IPS DF 19.7 (cell line): Measurements from ENCODE around the gene ARID1B.

Experiments used
- DNase-seq: peaks from one replicate; pipeline ENCODE4 v3.0.0-alpha.2; 2013; ENCODE audit warnings: low read depth, low spot score

ARID1B gene

GRCh38 chr6:157150076-157150475 is 372.9 kb downstream of the ARID1B start:
- no peak for DNase-seq

- no peak for DNase-seq
Observed at GRCh38 chr6:157151029-157151428, 373.9 kb downstream of the ARID1B start.

- DNase-seq = no peak
Observed at GRCh38 chr6:157151989-157152388, 374.8 kb downstream of the ARID1B start.

- DNase-seq = no peak
Observed at GRCh38 chr6:157152556-157152955, 375.4 kb downstream of the ARID1B start.

DNA sequence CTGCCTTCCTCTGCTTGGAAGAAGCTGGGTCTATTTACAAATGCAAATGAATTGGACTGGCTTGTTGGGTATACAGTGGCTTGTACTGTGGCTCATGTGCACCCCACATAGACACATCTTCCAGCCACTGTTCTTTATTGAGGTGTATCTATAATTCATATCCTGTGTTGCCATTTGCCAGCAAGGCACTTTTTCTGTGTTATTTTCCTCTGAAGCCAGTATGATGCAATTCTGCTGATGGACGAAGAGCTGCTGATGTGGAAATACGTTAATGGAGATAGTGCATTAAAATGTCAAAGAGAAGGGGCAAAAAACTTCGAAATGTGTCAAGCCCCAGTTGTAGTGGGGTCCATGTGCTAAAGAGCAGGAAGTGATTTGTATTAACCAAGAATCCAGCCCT is 378.6 kb downstream of the ARID1B start:
- DNase-seq = no peak

DNA sequence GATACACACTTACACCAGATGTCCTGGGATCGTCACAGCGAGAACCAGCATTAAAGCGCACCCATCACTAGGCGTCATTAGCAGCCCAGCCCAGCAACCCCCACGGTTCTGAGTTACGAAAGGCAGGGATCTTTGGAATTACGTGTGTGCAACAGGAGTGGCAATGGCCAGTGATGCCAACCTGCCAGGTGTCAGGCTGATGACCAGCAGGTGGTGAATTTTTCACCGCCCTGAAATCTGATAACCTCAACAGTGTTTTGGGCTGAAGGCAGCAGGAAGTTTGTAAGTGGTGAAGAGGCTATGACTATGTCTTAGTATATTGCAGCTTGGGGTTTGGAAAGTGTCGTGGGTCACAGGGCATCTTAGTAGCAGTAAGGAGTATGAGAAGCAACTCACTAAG is 380.1 kb downstream of the ARID1B start:
- no peak for DNase-seq

DNA sequence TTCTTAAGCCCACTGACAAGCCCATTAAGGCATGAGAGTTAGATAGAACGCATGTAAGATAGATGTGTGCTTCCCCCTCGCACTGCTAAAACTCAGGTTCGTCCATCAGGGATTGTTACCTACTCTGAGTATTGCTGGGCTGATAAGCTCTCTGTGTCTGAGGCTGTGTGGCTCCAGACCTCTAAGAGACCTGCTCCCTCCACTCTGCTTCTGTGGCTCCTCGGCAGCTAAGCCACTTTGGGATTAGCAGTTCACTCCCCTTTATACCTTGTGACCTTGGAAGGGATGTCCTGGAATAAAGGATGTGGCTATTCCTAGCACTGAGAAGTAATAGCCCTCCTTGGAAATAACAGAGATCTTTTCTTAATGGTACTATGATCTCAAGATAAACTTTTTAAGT is 381.3 kb downstream of the ARID1B start:
- no peak for DNase-seq

GRCh38 chr6:157158897-157159296 is 381.7 kb downstream of the ARID1B start:
- no peak for DNase-seq

GRCh38 chr6:157159348-157159747 is 382.2 kb downstream of the ARID1B start:
- no peak for DNase-seq

DNA sequence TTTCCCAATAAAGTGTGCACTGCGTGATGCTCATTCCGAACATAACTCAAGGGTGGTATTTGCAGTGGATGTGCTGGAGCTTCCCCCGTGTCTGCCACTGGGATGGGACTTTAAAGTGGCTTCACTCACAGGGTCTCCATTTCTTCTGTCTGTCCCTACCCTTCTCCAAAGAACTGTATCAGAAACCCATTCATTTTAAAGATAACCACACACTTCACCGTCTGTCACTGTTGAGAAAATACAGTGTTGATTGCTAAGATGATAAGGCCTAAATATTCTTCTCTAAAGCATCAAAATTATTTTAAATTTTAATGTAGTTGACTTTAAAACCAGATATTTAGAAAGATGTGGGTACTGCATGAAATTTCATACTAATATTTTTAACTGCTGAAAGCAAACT is 384.7 kb downstream of the ARID1B start:
- no peak for DNase-seq

GRCh38 chr6:157162766-157163433 is 385.7 kb downstream of the ARID1B start:
- DNase-seq = no peak

GRCh38 chr6:157163434-157164159 is 386.4 kb downstream of the ARID1B start:
- no peak for DNase-seq

DNA sequence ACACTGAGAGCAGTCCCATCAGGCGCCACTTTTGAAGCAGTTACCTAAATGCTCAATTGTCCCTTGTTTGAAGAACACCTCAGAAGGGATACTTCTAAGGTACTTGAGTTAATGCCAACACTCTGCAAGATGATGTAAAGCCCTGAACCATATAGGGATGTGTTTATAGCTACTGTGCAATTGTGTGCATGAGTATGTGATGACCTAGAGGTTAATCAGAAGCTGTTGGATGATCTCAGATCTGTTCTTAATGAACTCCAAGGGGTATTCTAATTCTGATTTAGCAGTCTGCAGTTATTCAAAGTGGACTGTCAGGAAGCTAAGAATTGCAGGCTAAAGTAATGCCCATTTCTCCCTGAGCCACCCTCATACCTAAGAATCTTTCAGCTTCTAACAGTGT is 387.8 kb downstream of the ARID1B start:
- DNase-seq = no peak

DNA sequence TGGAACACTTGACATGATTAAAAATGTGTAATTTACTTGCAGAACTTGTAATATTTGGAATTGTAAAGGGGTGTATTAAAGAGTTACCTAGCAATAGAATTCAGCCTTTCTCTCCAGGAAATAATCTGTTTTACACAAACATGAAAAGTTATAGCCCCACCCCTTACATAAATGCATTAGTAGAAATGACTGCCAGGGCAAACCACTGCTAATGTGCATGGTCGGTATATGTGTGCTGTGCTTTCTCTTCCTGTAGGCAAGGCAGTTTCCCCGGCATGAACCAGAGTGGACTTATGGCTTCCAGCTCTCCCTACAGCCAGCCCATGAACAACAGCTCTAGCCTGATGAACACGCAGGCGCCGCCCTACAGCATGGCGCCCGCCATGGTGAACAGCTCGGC is 389.6 kb downstream of the ARID1B start:
- DNase-seq = no peak

DNA sequence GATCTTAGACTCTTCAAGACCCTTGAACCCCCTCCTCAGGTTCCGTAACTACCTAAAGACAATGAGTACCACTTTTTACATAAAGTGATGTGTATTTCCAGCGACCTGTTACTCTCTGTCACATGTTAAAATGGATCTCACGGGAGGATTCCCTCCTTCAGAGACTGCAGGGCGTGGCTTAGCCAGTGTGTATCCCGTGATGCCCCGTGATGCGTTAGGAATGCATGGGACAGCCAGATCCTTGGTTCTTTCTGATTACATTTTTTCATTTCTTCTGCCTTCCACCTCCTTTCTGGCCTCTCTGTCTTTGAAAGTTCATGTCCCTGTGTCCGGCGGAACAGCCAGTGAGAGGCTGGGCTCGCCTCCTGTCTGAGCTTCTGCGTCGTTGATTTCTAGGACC is 390.7 kb downstream of the ARID1B start:
- no peak for DNase-seq

DNA sequence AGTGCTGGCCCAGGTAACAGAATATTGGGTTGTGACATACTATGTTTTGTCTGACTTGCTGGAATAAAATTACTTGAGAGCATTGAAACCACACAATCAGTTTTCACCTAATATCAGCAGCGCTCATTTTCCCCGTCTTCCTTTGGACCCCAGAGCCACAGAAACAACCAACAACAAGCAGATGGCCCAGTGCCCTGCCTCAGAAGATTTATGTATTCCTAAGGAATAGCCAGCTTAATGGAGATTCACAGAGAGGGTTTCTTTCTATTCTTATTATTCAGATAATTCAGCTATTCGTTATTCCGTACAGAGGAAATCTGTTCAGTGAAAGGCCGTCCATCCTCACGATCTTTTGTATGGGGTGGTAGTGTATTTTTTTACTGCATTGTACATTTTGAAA is 391.3 kb downstream of the ARID1B start:
- DNase-seq = no peak

DNA sequence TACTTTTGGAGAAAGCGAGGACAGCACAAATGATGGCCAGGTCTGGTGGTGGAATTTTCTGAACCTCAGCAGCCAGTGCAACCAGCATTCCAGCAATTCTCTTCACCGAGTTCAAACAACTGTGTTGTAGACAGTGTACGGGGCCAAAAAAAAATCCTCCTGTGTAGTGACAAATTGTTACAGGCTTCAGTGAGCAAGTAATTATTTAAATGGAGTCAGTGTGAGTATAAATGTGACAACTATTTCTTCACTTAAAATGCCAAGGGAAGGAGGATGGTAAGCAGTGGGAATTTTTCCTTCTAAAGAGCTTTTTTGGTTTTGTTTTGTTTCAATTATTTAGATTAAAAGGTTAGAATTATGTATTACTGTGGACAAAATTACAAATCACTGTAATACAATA is 392.0 kb downstream of the ARID1B start:
- DNase-seq = no peak

DNA sequence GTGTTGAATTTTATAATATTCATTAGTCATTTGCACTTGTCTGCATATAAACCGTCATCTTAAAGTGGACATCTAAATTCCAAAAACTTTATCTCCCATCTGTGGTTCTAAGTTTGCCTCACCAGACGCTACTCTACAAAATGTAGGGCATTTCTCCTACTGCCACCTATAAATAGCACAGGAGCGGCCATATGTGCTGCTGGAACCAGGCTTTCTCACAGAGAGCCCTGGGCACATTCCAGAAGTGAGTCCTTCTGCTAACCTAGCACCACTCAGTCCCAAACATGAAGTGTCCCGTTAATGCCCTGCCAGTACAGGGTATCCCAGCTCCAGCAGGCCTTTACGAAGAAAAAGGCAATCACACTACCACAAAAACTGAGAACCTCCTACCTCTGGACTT is 392.5 kb downstream of the ARID1B start:
- no peak for DNase-seq

DNA sequence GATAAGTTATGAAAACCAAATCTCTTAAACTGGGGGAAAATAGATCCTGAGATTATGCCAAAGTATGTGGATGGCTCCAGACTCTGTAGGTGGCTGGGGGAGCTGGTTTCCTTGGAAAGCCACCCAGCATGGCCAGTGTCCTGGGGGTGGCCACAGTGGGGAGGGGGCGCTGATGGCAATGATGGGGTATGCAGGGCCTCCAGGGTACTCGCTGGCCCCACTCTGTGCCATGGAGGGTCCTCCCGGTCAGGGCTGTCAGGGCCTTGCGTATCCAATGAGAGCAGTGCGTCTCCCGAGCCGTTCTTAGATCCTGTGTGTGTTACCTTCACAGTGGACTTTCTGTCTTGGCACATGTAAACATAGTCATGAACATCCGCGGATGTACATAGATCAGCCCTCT is 393.4 kb downstream of the ARID1B start:
- DNase-seq = no peak

GRCh38 chr6:157171801-157172200 is 394.6 kb downstream of the ARID1B start:
- DNase-seq = no peak

GRCh38 chr6:157172231-157172701 is 395.1 kb downstream of the ARID1B start:
- no peak for DNase-seq

GRCh38 chr6:157172830-157173536 is 395.8 kb downstream of the ARID1B start:
- DNase-seq = no peak

- no peak for DNase-seq
Observed at GRCh38 chr6:157173776-157174175, 396.6 kb downstream of the ARID1B start.
